NCI-H2107 treated with DMSO at 0.1 percent for 48 hours (cell line): ENCODE measurements around the gene MSI2.

ENCODE experiments used
- DNase-seq: peaks from one replicate; lab custom pipeline; 2025; ENCODE audit not compliant: unreplicated experiment; lab: John Stamatoyannopoulos, UW

The MSI2 gene

GRCh38 chr17:57550016-57550415 lies 293.7 kb downstream of the MSI2 start:
- DNase-seq = no peak

- DNase-seq = no peak
Measured at GRCh38 chr17:57550668-57551315, 294.5 kb downstream of the MSI2 start.

- peak; percentile 42 for DNase-seq
Measured at GRCh38 chr17:57551321-57552079, 295.2 kb downstream of the MSI2 start.

GRCh38 chr17:57552114-57552624 lies 295.8 kb downstream of the MSI2 start:
- no peak for DNase-seq

- DNase-seq = no peak
Measured at GRCh38 chr17:57553526-57553925, 297.2 kb downstream of the MSI2 start.

- no peak for DNase-seq
Measured at GRCh38 chr17:57553991-57554825, 297.9 kb downstream of the MSI2 start.

GRCh38 chr17:57554826-57555635 lies 298.7 kb downstream of the MSI2 start:
- DNase-seq = no peak

GRCh38 chr17:57555636-57556175 lies 299.4 kb downstream of the MSI2 start:
- DNase-seq = no peak

GRCh38 chr17:57556320-57556719 lies 300.0 kb downstream of the MSI2 start:
- no peak for DNase-seq

- DNase-seq = no peak
Measured at GRCh38 chr17:57556977-57557376, 300.7 kb downstream of the MSI2 start.

- no peak for DNase-seq
Measured at GRCh38 chr17:57557416-57557815, 301.1 kb downstream of the MSI2 start.

- DNase-seq = no peak
Measured at GRCh38 chr17:57557834-57558681, 301.7 kb downstream of the MSI2 start.

- no peak for DNase-seq
Measured at GRCh38 chr17:57559226-57559625, 302.9 kb downstream of the MSI2 start.

GRCh38 chr17:57559634-57560318 lies 303.5 kb downstream of the MSI2 start:
- DNase-seq = no peak

GRCh38 chr17:57560319-57560705 lies 304.0 kb downstream of the MSI2 start:
- no peak for DNase-seq

GRCh38 chr17:57561072-57561861 lies 304.9 kb downstream of the MSI2 start:
- DNase-seq = no peak

GRCh38 chr17:57562184-57562698 lies 305.9 kb downstream of the MSI2 start:
- DNase-seq = no peak

GRCh38 chr17:57563958-57564357 lies 307.6 kb downstream of the MSI2 start:
- peak; percentile 41 for DNase-seq
